ENCODE data around the gene MAOA.

DNA sequence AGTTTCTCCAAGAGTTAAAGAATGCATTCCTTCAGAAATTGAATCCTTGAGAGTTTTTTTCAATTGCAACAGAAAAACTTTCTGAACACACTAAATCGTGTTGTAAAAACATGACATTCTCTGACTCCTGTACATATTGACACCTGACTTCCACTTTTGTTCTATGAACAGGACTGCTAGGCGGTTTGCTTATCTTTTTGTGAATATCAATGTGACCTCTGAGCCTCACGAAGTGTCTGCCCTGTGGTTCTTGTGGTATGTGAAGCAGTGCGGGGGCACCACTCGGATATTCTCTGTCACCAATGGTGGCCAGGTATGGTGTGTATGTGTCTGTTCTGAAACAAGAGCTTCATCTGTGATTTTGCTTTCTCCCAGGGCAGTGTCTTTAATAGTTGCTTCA, 71.9 kb downstream of the MAOA start:
- TF ChIP-seq, protein P1, sequence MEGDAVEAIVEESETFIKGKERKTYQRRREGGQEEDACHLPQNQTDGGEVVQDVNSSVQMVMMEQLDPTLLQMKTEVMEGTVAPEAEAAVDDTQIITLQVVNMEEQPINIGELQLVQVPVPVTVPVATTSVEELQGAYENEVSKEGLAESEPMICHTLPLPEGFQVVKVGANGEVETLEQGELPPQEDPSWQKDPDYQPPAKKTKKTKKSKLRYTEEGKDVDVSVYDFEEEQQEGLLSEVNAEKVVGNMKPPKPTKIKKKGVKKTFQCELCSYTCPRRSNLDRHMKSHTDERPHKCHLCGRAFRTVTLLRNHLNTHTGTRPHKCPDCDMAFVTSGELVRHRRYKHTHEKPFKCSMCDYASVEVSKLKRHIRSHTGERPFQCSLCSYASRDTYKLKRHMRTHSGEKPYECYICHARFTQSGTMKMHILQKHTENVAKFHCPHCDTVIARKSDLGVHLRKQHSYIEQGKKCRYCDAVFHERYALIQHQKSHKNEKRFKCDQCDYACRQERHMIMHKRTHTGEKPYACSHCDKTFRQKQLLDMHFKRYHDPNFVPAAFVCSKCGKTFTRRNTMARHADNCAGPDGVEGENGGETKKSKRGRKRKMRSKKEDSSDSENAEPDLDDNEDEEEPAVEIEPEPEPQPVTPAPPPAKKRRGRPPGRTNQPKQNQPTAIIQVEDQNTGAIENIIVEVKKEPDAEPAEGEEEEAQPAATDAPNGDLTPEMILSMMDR (IDR thresholded peaks at IDR 0.05) = no peak
- no peak for TF ChIP-seq POLR2A (IDR thresholded peaks at IDR 0.05)

Data from lower leg skin (tissue), 3 donors.